HEK293 (cell line): ENCODE data around the gene NR2C2.
A peak's percentile ranks its signal among the peaks of the same experiment; 100 is the strongest.

Experiments
- EGR2 ChIP-seq: fragments of 450-650 bp; formaldehyde crosslinking; IDR thresholded peaks from 2 replicates; pipeline ENCODE4 v1.5.1; 2016; ENCODE audit warnings: low read depth, missing biosample characterization, missing genetic modification characterization
- GLIS1 ChIP-seq: fragments of 450-650 bp; formaldehyde crosslinking; IDR thresholded peaks from 2 replicates; pipeline ENCODE4 v1.5.1; 2016; ENCODE audit warnings: missing biosample characterization, missing genetic modification characterization
- HIC1 ChIP-seq: fragments of 450-650 bp; formaldehyde crosslinking; IDR thresholded peaks from 2 replicates; pipeline ENCODE4 v1.5.1; 2016; ENCODE audit warnings: missing biosample characterization, missing genetic modification characterization
- KLF10 ChIP-seq: fragments of 450-650 bp; IDR thresholded peaks from 2 replicates; pipeline ENCODE4 v1.5.1; 2018; ENCODE audit warnings: missing biosample characterization, mild to moderate bottlenecking, missing genetic modification characterization
- KLF17 ChIP-seq: fragments of 450-650 bp; formaldehyde crosslinking; IDR thresholded peaks from 2 replicates; pipeline ENCODE4 v1.5.1; 2016; ENCODE audit warnings: missing biosample characterization, missing genetic modification characterization
- KLF9 ChIP-seq: fragments of 450-650 bp; formaldehyde crosslinking; IDR thresholded peaks from 2 replicates; pipeline ENCODE4 v1.5.1; 2016; ENCODE audit warnings: missing biosample characterization, missing genetic modification characterization, low read depth
- PATZ1 ChIP-seq: fragments of 450-650 bp; formaldehyde crosslinking; IDR thresholded peaks from 2 replicates; pipeline ENCODE4 v1.5.1; 2016; ENCODE audit warnings: missing biosample characterization, missing genetic modification characterization
- ZBTB17 ChIP-seq: fragments of 450-650 bp; formaldehyde crosslinking; IDR thresholded peaks from 2 replicates; pipeline ENCODE4 v1.5.1; 2016; ENCODE audit warnings: missing biosample characterization, missing genetic modification characterization
- ZBTB26 ChIP-seq: fragments of 450-650 bp; formaldehyde crosslinking; optimal IDR thresholded peaks from 2 replicates; pipeline ENCODE3; 2016; ENCODE audit warnings: missing biosample characterization, mild to moderate bottlenecking, missing genetic modification characterization
- ZBTB48 ChIP-seq: fragments of 450-650 bp; formaldehyde crosslinking; IDR thresholded peaks from 2 replicates; pipeline ENCODE4 v1.5.1; 2016; ENCODE audit warnings: missing biosample characterization, missing genetic modification characterization
- ZBTB7A ChIP-seq: fragments of 450-650 bp; formaldehyde crosslinking; IDR thresholded peaks from 2 replicates; pipeline ENCODE4 v1.5.1; 2016; ENCODE audit warnings: low read depth, missing biosample characterization, missing genetic modification characterization
- ZFHX2 ChIP-seq: fragments of 450-650 bp; formaldehyde crosslinking; conservative IDR thresholded peaks from 2 replicates; pipeline ENCODE4 v1.5.1; 2016; ENCODE audit warnings: missing biosample characterization, missing genetic modification characterization
- ZFP37 ChIP-seq: fragments of 450-650 bp; formaldehyde crosslinking; IDR thresholded peaks from 2 replicates; pipeline ENCODE4 v1.5.1; 2016; ENCODE audit warnings: missing biosample characterization, missing genetic modification characterization
- ZNF112 ChIP-seq: fragments of 450-650 bp; formaldehyde crosslinking; IDR thresholded peaks from 2 replicates; pipeline ENCODE4 v1.5.0; 2017; ENCODE audit warnings: missing biosample characterization, missing genetic modification characterization
- ZNF146 ChIP-seq: fragments of 450-650 bp; formaldehyde crosslinking; IDR thresholded peaks from 2 replicates; pipeline ENCODE4 v1.5.1; 2016; ENCODE audit warnings: missing biosample characterization, missing genetic modification characterization
- ZNF292 ChIP-seq: fragments of 450-650 bp; formaldehyde crosslinking; IDR thresholded peaks from 2 replicates; pipeline ENCODE4 v1.5.1; 2016; ENCODE audit warnings: low read depth, missing biosample characterization, missing genetic modification characterization, borderline replicate concordance
- ZNF335 ChIP-seq: fragments of 450-650 bp; formaldehyde crosslinking; conservative IDR thresholded peaks from 2 replicates; pipeline ENCODE4 v1.5.1; 2016; ENCODE audit warnings: missing biosample characterization, missing genetic modification characterization
- ZNF341 ChIP-seq: fragments of 450-650 bp; formaldehyde crosslinking; IDR thresholded peaks from 2 replicates; pipeline ENCODE4; 2016; ENCODE audit warnings: low read depth, missing biosample characterization, missing genetic modification characterization
- ZNF423 ChIP-seq: fragments of 450-650 bp; formaldehyde crosslinking; IDR thresholded peaks from 2 replicates; pipeline ENCODE4 v1.5.1; 2016; ENCODE audit warnings: missing biosample characterization, missing genetic modification characterization
- ZNF513 ChIP-seq: fragments of 450-650 bp; IDR thresholded peaks from 2 replicates; pipeline ENCODE4 v1.5.1; 2018; ENCODE audit warnings: missing biosample characterization, missing genetic modification characterization
- ZNF610 ChIP-seq: fragments of 450-650 bp; formaldehyde crosslinking; IDR thresholded peaks from 2 replicates; pipeline ENCODE4 v1.5.1; 2016; ENCODE audit warnings: missing biosample characterization, missing genetic modification characterization, borderline replicate concordance
- ZNF654 ChIP-seq: fragments of 450-650 bp; formaldehyde crosslinking; IDR thresholded peaks from 2 replicates; pipeline ENCODE4 v1.5.1; 2016; ENCODE audit warnings: low read depth, missing biosample characterization, missing genetic modification characterization
- ZNF660 ChIP-seq: fragments of 450-650 bp; IDR thresholded peaks from 2 replicates; pipeline ENCODE4 v1.5.1; 2018; ENCODE audit warnings: missing biosample characterization, mild to moderate bottlenecking, missing genetic modification characterization
- ZNF692 ChIP-seq: fragments of 450-650 bp; formaldehyde crosslinking; IDR thresholded peaks from 2 replicates; pipeline ENCODE4 v1.5.1; 2016; ENCODE audit warnings: missing biosample characterization, missing genetic modification characterization
- ZNF747 ChIP-seq: fragments of 450-650 bp; formaldehyde crosslinking; IDR thresholded peaks from 2 replicates; pipeline ENCODE4 v1.5.1; 2016; ENCODE audit warnings: missing biosample characterization, missing genetic modification characterization
- ZNF76 ChIP-seq: fragments of 450-650 bp; formaldehyde crosslinking; IDR thresholded peaks from 2 replicates; pipeline ENCODE4; 2016; ENCODE audit warnings: low read depth, missing biosample characterization, missing genetic modification characterization, borderline replicate concordance
- ZNF843 ChIP-seq: fragments of 450-650 bp; formaldehyde crosslinking; IDR thresholded peaks from 2 replicates; pipeline ENCODE4 v1.5.1; 2016; ENCODE audit warnings: missing biosample characterization, missing genetic modification characterization
- ZSCAN5A ChIP-seq: fragments of 450-650 bp; formaldehyde crosslinking; IDR thresholded peaks from 2 replicates; pipeline ENCODE4 v1.5.1; 2016; ENCODE audit warnings: missing biosample characterization, missing genetic modification characterization

NR2C2 gene

GRCh38 chr3:14947100-14947885 lies at the start of gene NR2C2 (continued):
- TF ChIP-seq PATZ1 (peak; percentile 72), ZSCAN5A (tag by site-specific recombination) (0 out of 2 replicates have a peak, but pooled peaks have one; percentile 54), KLF10 (tag by site-specific recombination) (peak; percentile 36; the same call in 1 of the 2 replicates), ZNF146 (0 out of 2 replicates have a peak, but pooled peaks have one; percentile 27), ZNF335 (tag by site-specific recombination) (peak; percentile 96), KLF9 (tag by site-specific recombination) (peak; percentile 71), ZNF843 (peak; percentile 45; the same call in 1 of the 2 replicates), ZNF692 (peak; percentile 95), ZBTB26 (tag by site-specific recombination) (peak; percentile 85), ZNF76 (tag by site-specific recombination) (0 out of 2 replicates have a peak, but pooled peaks have one; percentile 47), ZNF610 (tag by site-specific recombination) (no peak), ZNF654 (no peak), ZBTB7A (tag by site-specific recombination) (no peak), ZNF747 (no peak), ZNF513 (tag by site-specific recombination) (peak; percentile 41; the same call in 1 of the 2 replicates), EGR2 (tag by site-specific recombination) (peak; percentile 41), ZBTB17 (tag by site-specific recombination) (peak; percentile 36; the same call in 1 of the 2 replicates), KLF17 (tag by site-specific recombination) (peak; percentile 77), ZFHX2 (peak; percentile 65), GLIS1 (0 out of 2 replicates have a peak, but pooled peaks have one; percentile 6), ZFP37 (tag by site-specific recombination) (peak; percentile 64; the same call in 1 of the 2 replicates), ZNF112 (tag by site-specific recombination) (no peak), HIC1 (tag by site-specific recombination) (peak; percentile 93), ZBTB48 (tag by site-specific recombination) (peak; percentile 31; the same call in 1 of the 2 replicates), ZNF423 (tag by site-specific recombination) (0 out of 2 replicates have a peak, but pooled peaks have one; percentile 10), ZNF292 (tag by site-specific recombination) (no peak), ZNF341 (tag by site-specific recombination) (0 out of 2 replicates have a peak, but pooled peaks have one; percentile 20), ZNF660 (peak; percentile 72; the same call in 1 of the 2 replicates)
